Testis (tissue), 3 donors: ENCODE measurements around the gene PRSS27. TPM values are rescaled to one million over a fixed set of nuclear protein-coding genes. Genes with fewer than 3 reads are reported as not detected.

Source experiments
- DNase-seq: peaks from one replicate; pipeline ENCODE4 v3.0.0-alpha.2; 2019
- H3K27ac ChIP-seq, 2 donors: fragments of 200-600 bp; sonication (generic); one replicate each; pipeline ENCODE4 v1.5.1; 2019
- H3K27me3 ChIP-seq: fragments of 200-600 bp; sonication (generic); one replicate; pipeline ENCODE4 v1.5.1; 2019
- H3K36me3 ChIP-seq: fragments of 200-600 bp; sonication (generic); one replicate; pipeline ENCODE4 v1.5.1; 2017; ENCODE audit warnings: low read depth; ENCODE audit errors: missing control alignments
- H3K4me1 ChIP-seq: fragments of 200-600 bp; sonication (generic); one replicate; pipeline ENCODE4 v1.5.1; 2019
- H3K4me3 ChIP-seq, 2 donors: fragments of 200-600 bp; sonication (generic); one replicate each; pipeline ENCODE4 v1.5.1; 2017 to 2019
- H3K9me3 ChIP-seq: fragments of 200-600 bp; sonication (generic); one replicate; pipeline ENCODE4 v1.5.1; 2017
- POLR2A ChIP-seq: fragments of 450-650 bp; IDR thresholded peaks from one replicate; pipeline ENCODE4 v1.6.1; 2017; ENCODE audit warnings: antibody characterized with exemption, mild to moderate bottlenecking, moderate library complexity
- WGBS, 2 donors: methylation state at CpG; one replicate each; pipeline ENCODE4 v1.1.5; 2018; 5-methylcytosine and 5-hydroxymethylcytosine counted together
- intact Hi-C: fragments of 100-400 bp; cut with DNase I; formaldehyde crosslinking; loops from one replicate; pipeline ENCODE4 v1.15.1; 2023; ENCODE audit warnings: low total_unique reads
- polyA plus RNA-seq: library from polyadenylated mRNA; stranded (reverse); fragments of 350-450 nt; fragmentation: Illumina TruSeq; extraction: RNeasy Lipid Tissue Mini Kit (QIAGEN cat#74804); gene quantifications from one replicate; pipeline ENCODE4 v1.2.3, GENCODE V29; 2014; ENCODE audit warnings: low read depth, low replicate concordance; ENCODE audit not compliant: insufficient read depth
- total RNA-seq, 2 donors: library from RNA; depleted of rRNA; stranded (reverse); fragments of >200 nt; gene quantifications; one replicate each; pipeline ENCODE4 v1.2.3, GENCODE V29; 2016
- TF ChIP-seq, protein P1 (sequence below), 3 experiments: fragments of 450-650 bp in 2 of 3; fragments of 200-600 bp in 1 of 3; sonication (generic) in 1 of 3; IDR thresholded peaks; one replicate each; pipeline ENCODE4 v1.5.1; 2016 to 2019; ENCODE audit warnings: antibody characterized with exemption in 3 of 3, mild to moderate bottlenecking in 2 of 3, moderate library complexity in 1 of 3

PRSS27 gene
- total and polyA plus RNA-seq, 3 donors from 2014 or later = 4.3 to 6.7 (median 6.4) TPM

DNA sequence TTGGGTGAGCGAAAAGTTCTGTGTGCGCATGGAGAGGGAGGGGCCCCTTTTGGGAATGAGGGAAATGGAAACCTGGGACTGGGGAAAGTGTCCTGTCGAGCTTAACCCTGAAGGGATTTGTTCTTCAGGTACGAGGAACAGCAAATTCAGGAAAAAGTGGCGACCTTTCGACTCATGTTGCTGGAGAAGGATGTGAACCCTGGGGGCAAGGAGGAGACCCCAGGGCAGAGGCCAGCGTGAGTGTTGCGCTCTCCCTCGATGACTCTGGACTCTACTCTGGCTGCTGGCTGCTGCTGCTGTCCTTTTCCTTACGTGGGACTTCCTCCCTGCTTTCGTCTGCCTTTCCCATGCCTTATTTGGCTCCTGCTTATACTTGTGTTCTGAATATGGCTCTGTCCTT is 37.3 kb upstream of the PRSS27 start:
- H3K27ac ChIP-seq = no peak overlapping the region
- intact Hi-C loops = no loop called here
- peaks cover 22% of the 10 kb centered on the region for H3K4me1 ChIP-seq
- no peaks in the 10 kb centered on the region for H3K9me3 ChIP-seq
- no peak for DNase-seq
- H3K4me3 ChIP-seq = no peak overlapping the region
- TF ChIP-seq, protein P1, sequence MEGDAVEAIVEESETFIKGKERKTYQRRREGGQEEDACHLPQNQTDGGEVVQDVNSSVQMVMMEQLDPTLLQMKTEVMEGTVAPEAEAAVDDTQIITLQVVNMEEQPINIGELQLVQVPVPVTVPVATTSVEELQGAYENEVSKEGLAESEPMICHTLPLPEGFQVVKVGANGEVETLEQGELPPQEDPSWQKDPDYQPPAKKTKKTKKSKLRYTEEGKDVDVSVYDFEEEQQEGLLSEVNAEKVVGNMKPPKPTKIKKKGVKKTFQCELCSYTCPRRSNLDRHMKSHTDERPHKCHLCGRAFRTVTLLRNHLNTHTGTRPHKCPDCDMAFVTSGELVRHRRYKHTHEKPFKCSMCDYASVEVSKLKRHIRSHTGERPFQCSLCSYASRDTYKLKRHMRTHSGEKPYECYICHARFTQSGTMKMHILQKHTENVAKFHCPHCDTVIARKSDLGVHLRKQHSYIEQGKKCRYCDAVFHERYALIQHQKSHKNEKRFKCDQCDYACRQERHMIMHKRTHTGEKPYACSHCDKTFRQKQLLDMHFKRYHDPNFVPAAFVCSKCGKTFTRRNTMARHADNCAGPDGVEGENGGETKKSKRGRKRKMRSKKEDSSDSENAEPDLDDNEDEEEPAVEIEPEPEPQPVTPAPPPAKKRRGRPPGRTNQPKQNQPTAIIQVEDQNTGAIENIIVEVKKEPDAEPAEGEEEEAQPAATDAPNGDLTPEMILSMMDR (IDR thresholded peaks at IDR 0.05) = no peak
- no peak for TF ChIP-seq POLR2A
- H3K27me3 ChIP-seq = no peaks in the 10 kb centered on the region
- WGBS, 2 donors = 77 to 81% methylated on average over 11 of the region's 11 CpGs
- peaks cover 3% of the 10 kb centered on the region for H3K36me3 ChIP-seq

DNA sequence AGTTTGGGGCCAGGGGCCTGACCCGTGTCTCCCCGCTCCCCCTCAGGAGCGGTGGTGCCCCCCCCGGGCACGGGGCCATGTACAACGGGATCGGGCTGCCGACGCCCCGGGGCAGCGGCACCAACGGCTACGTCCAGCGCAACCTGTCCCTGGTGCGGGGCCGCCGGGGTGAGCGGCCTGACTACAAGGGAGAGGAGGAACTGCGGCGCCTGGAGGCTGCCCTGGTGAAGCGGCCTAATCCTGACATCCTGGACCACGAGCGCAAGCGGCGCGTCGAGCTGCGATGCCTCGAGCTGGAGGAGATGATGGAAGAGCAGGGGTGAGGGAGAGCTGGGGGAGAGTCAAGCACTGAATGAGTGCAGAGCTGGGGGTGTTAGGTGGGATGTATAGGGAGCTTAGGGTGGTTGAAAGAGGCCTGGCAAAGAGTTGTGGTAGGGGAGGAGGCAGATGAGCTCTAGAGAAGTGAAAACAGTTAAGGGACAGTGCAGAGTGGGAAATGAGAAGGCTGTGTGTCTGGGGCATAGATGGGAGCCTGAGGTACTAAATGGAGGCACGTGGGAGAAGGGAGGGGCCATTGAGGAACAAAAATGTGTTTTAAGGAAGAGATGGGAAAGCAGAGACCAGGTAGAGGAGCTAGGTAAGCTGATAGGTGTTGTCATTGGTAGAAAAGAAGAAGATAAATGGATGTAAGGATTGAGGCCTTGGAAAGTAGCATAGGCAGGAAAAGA is 36.4 kb upstream of the PRSS27 start:
- Histone ChIP-seq H3K27me3 (no peaks in the 10 kb centered on the region), H3K9me3 (no peaks in the 10 kb centered on the region), H3K4me3 (no peak overlapping the region), H3K36me3 (no peaks in the 10 kb centered on the region), H3K27ac (no peak overlapping the region), H3K4me1 (peaks cover 27% of the 10 kb centered on the region)
- no peak for DNase-seq
- TF ChIP-seq POLR2A = no peak
- TF ChIP-seq, protein P1 (IDR thresholded peaks at IDR 0.05) = no peak
- WGBS, 2 donors = 72 to 84% methylated on average over 27 to 30 of the region's 30 CpGs
- intact Hi-C loops = no loop called here

DNA sequence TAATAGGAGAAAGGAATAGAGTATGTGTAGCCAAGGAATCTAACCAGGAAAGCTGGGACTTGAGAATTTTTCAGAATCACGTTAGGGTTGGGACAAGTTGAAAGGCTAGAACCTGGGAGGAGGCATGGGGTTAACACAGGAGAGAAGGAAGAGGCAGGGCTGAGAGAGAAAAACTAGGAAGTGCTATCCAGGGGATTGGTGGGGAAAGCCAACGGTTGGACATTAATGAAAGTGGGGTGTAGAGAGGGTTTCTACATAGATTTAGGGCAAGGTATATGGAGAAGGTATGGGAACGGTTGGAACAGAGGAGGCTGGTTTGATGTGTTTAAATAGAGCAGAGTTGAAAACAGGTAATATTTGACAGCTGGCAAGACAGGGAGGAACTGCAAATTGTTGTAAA is 35.1 kb upstream of the PRSS27 start:
- H3K27ac ChIP-seq = no peak overlapping the region
- H3K4me3 ChIP-seq = no peak overlapping the region
- no peak for TF ChIP-seq POLR2A
- TF ChIP-seq, protein P1 (IDR thresholded peaks at IDR 0.05) = no peak

DNA sequence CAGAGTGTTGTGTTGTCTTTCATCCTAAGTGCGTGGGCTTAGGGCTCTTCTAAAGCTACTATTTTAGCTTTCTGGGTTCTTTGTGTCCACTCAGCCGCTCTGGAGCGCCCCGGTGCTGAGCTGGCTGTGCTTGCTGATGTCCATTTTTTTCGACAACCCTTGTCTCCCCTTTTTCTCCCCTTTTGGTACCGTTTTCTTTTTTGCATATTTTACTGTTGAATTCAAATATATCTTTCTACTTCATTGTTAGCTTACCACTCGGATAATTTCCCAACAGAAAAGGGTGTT is 33.7 kb upstream of the PRSS27 start:
- no peaks in the 10 kb centered on the region for H3K36me3 ChIP-seq
- H3K9me3 ChIP-seq = no peaks in the 10 kb centered on the region
- H3K27me3 ChIP-seq = no peaks in the 10 kb centered on the region
- TF ChIP-seq, protein P1 (IDR thresholded peaks at IDR 0.05) = no peak
- TF ChIP-seq POLR2A = no peak
- peaks cover 27% of the 10 kb centered on the region for H3K4me1 ChIP-seq
- intact Hi-C loops = no loop called here
- DNase-seq = no peak
- WGBS, 2 donors = 0 to 2% methylated on average over 7 of the region's 7 CpGs
- H3K4me3 ChIP-seq = peak overlapping the region; percentile 91 to 95
- H3K27ac ChIP-seq = peak overlapping the region; percentile 93 to 100

More for the DNA sequence above, 35.1 kb upstream of the PRSS27 start:
- intact Hi-C loops = no loop called here
- DNase-seq = no peak
- H3K4me1 ChIP-seq = peaks cover 27% of the 10 kb centered on the region
- H3K27me3 ChIP-seq = no peaks in the 10 kb centered on the region
- no peaks in the 10 kb centered on the region for H3K9me3 ChIP-seq
- WGBS, 2 donors = 11 to 20% methylated on average over 3 of the region's 3 CpGs
- H3K36me3 ChIP-seq = no peaks in the 10 kb centered on the region
